ENCODE data around the gene F13A1. TPM values are rescaled to one million over a fixed set of nuclear protein-coding genes. Genes with fewer than 3 reads are reported as not detected.

F13A1 gene
- polyA plus RNA-seq (2013) = not detected in 2 replicates

DNA sequence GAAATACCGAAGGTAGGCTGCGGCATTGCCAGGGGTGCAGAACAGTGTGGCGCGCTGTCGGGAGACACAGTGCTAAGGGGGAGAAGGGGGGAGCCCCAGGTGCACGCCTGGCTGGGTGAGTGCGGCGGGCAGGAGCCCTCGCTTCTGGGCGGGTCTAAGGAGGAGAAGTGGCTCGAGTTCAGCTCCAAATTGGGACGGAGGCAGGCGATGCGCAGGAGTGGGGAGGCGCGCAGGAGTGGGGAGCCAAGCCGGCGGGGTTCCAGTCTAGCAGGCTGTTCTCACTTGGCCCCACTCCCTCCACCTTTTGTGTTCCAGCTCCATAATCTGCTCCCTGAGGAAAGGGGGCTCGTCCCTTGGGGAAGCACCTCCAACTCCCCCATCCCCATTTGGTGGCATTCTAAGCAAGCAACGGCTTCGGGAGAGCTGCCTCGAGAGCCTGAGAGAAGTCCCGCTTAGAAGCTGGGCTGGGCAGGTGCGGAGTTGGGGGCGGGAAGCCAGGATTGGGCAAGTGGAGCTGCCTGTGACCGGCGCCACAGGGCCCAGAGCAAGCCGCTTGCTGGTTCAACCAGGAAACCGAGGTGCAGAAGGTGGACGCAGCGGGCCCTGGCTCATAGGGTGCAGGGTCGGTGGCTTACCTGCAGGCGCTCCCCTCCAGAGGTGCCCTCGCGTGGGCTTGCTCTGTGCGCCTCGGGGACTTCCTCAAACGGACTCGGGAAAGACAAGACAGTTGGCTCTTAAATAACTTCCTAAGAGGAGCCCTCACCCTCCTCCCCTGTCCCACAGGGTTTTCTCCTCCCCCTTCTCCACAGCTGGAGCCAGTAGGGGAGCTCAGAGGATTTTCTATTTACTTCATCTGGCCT is at the start of gene F13A1:
Gene F13A1, minus strand, starts transcription at position 711 of the 860 bp plus-strand sequence. CDS start 1,998 bp downstream, outside the sequence.
- Histone ChIP-seq H3K27me3 (ENCODE audit: insufficient read depth, low read length) (peaks cover 19% of the 10 kb centered on the region), H3K9me3 (ENCODE audit: insufficient read depth, low read depth, low read length) (peaks cover 2% of the 10 kb centered on the region), H3K9ac (ENCODE audit: low read length) (no peak within 1 kb of the TSS), H3K18ac (ENCODE audit: low read length) (no peak within 1 kb of the TSS), H2AK5ac (ENCODE audit: low read length) (no peak within 1 kb of the TSS), H3K23ac (ENCODE audit: low read length) (no peak within 1 kb of the TSS), H2AFZ (ENCODE audit: insufficient read depth, low read length, poor library complexity) (no peak within 1 kb of the TSS), H3K36me3 (ENCODE audit: control insufficient read depth in 1 of 2, insufficient read depth in 2 of 2, low read length in 2 of 2) (no peaks in the 10 kb centered on the region), H4K91ac (ENCODE audit: low read depth, low read length) (no peak within 1 kb of the TSS), H3K79me1 (ENCODE audit: low read length) (no peaks in the 10 kb centered on the region), H4K12ac (ENCODE audit: low read depth, low read length) (no peak within 1 kb of the TSS), H3K4ac (ENCODE audit: low read depth, low read length) (no peak within 1 kb of the TSS), H3K27ac (ENCODE audit: low read depth, low read length) (no peak within 1 kb of the TSS), H3K79me2 (ENCODE audit: control insufficient read depth, insufficient read depth, low read length, poor library complexity) (no peaks in the 10 kb centered on the region), H3K4me2 (ENCODE audit: low read length) (peak within 1 kb of the TSS; percentile 34), H3K14ac (ENCODE audit: low read length) (no peak within 1 kb of the TSS), H2BK12ac (ENCODE audit: low read length) (no peak within 1 kb of the TSS), H4K8ac (ENCODE audit: low read depth, low read length) (no peak within 1 kb of the TSS), H2BK120ac (ENCODE audit: insufficient read depth, low read length, poor library complexity) (no peak within 1 kb of the TSS), H2BK5ac (ENCODE audit: low read depth, low read length, poor library complexity) (no peak within 1 kb of the TSS), H3K4me3 (ENCODE audit: low read depth, low read length) (no peak within 1 kb of the TSS), H3K4me1 (ENCODE audit: control insufficient read depth in 1 of 2, insufficient read depth in 2 of 2, low read length in 2 of 2) (peaks cover 0 to 3% of the 10 kb centered on the region in 2 experiments)
- no peak for DNase-seq
- WGBS (ENCODE audit: extremely low coverage, insufficient coverage, insufficient read length) = no CpG with 5 or more reads among the region's 39 CpGs

GRCh38 chr6:6368684-6369052 is 48.2 kb upstream of the F13A1 start:
- H3K4me2 ChIP-seq (ENCODE audit: low read length) = no peak overlapping the region
- no peak overlapping the region for H4K8ac ChIP-seq (ENCODE audit: low read depth, low read length)
- no peak overlapping the region for H3K14ac ChIP-seq (ENCODE audit: low read length)
- H3K27me3 ChIP-seq (ENCODE audit: insufficient read depth, low read length) = no peaks in the 10 kb centered on the region
- no CpG with 5 or more reads among the region's 1 CpG for WGBS (ENCODE audit: extremely low coverage, insufficient coverage, insufficient read length)
- no peak for DNase-seq
- no peak overlapping the region for H2BK12ac ChIP-seq (ENCODE audit: low read length)
- no peak overlapping the region for H4K91ac ChIP-seq (ENCODE audit: low read depth, low read length)
- H3K9ac ChIP-seq (ENCODE audit: low read length) = no peak overlapping the region
- H2BK120ac ChIP-seq (ENCODE audit: insufficient read depth, low read length, poor library complexity) = no peak overlapping the region
- H3K79me1 ChIP-seq (ENCODE audit: low read length) = no peaks in the 10 kb centered on the region
- H3K4me3 ChIP-seq (ENCODE audit: low read depth, low read length) = no peak overlapping the region
- H2BK5ac ChIP-seq (ENCODE audit: low read depth, low read length, poor library complexity) = no peak overlapping the region
- H3K18ac ChIP-seq (ENCODE audit: low read length) = no peak overlapping the region
- peaks cover 1% of the 10 kb centered on the region for H3K9me3 ChIP-seq (ENCODE audit: insufficient read depth, low read depth, low read length)
- H3K23ac ChIP-seq (ENCODE audit: low read length) = no peak overlapping the region
- H2AK5ac ChIP-seq (ENCODE audit: low read length) = no peak overlapping the region
- no peaks in the 10 kb centered on the region for H3K4me1 ChIP-seq (ENCODE audit: control insufficient read depth in 1 of 2, insufficient read depth in 2 of 2, low read length in 2 of 2)
- H4K12ac ChIP-seq (ENCODE audit: low read depth, low read length) = no peak overlapping the region
- H3K27ac ChIP-seq (ENCODE audit: low read depth, low read length) = no peak overlapping the region
- no peak overlapping the region for H3K4ac ChIP-seq (ENCODE audit: low read depth, low read length)
- H3K79me2 ChIP-seq (ENCODE audit: control insufficient read depth, insufficient read depth, low read length, poor library complexity) = no peaks in the 10 kb centered on the region
- no peak overlapping the region for H2AFZ ChIP-seq (ENCODE audit: insufficient read depth, low read length, poor library complexity)
- H3K36me3 ChIP-seq (ENCODE audit: control insufficient read depth in 1 of 2, insufficient read depth in 2 of 2, low read length in 2 of 2) = no peaks in the 10 kb centered on the region

DNA sequence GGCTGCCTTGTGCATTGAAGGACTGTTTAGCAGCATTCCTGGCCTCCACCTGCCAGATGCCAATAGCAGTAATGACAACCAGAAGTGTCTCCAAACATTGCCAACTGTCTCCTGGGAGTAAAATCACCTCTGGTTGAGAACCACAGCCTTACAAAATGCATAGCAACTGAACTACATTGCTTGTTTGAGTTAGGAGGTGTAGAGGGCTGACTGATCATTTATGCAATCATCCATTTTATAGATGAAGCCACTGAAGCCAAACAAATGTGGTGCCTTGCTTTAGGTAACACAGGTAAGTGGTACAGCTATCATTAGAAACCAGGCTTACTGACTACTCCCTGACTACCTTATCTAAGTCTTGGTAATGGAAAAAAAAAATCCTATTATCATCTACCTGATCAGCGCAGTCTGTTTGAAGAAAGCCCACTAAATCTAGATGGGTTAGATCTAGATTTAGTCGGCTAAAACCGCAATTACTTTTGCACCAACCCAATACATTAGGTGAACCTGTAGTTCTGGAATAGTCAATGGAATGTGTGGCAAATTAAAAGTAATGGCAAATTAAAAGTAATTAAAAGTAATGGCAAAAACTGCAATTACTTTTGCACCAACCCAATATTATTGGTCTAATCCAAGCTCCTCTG is 47.7 kb upstream of the F13A1 start:
- H4K8ac ChIP-seq (ENCODE audit: low read depth, low read length) = no peak overlapping the region
- H2AFZ ChIP-seq (ENCODE audit: insufficient read depth, low read length, poor library complexity) = no peak overlapping the region
- no peak overlapping the region for H3K9ac ChIP-seq (ENCODE audit: low read length)
- H4K12ac ChIP-seq (ENCODE audit: low read depth, low read length) = no peak overlapping the region
- no peak overlapping the region for H2BK12ac ChIP-seq (ENCODE audit: low read length)
- no peak overlapping the region for H3K4ac ChIP-seq (ENCODE audit: low read depth, low read length)
- peaks cover 3% of the 10 kb centered on the region for H3K9me3 ChIP-seq (ENCODE audit: insufficient read depth, low read depth, low read length)
- no peak overlapping the region for H2BK120ac ChIP-seq (ENCODE audit: insufficient read depth, low read length, poor library complexity)
- no peak overlapping the region for H3K18ac ChIP-seq (ENCODE audit: low read length)
- H3K79me1 ChIP-seq (ENCODE audit: low read length) = no peaks in the 10 kb centered on the region
- no peaks in the 10 kb centered on the region for H3K27me3 ChIP-seq (ENCODE audit: insufficient read depth, low read length)
- H3K4me2 ChIP-seq (ENCODE audit: low read length) = no peak overlapping the region
- no peaks in the 10 kb centered on the region for H3K36me3 ChIP-seq (ENCODE audit: control insufficient read depth in 1 of 2, insufficient read depth in 2 of 2, low read length in 2 of 2)
- no peak for DNase-seq
- H3K14ac ChIP-seq (ENCODE audit: low read length) = no peak overlapping the region
- H3K4me3 ChIP-seq (ENCODE audit: low read depth, low read length) = no peak overlapping the region
- H3K27ac ChIP-seq (ENCODE audit: low read depth, low read length) = no peak overlapping the region
- H3K23ac ChIP-seq (ENCODE audit: low read length) = no peak overlapping the region
- H2AK5ac ChIP-seq (ENCODE audit: low read length) = no peak overlapping the region
- no peaks in the 10 kb centered on the region for H3K4me1 ChIP-seq (ENCODE audit: control insufficient read depth in 1 of 2, insufficient read depth in 2 of 2, low read length in 2 of 2)
- no peak overlapping the region for H4K91ac ChIP-seq (ENCODE audit: low read depth, low read length)
- WGBS (ENCODE audit: extremely low coverage, insufficient coverage, insufficient read length) = no CpG with 5 or more reads among the region's 3 CpGs
- H2BK5ac ChIP-seq (ENCODE audit: low read depth, low read length, poor library complexity) = no peak overlapping the region
- H3K79me2 ChIP-seq (ENCODE audit: control insufficient read depth, insufficient read depth, low read length, poor library complexity) = no peaks in the 10 kb centered on the region

DNA sequence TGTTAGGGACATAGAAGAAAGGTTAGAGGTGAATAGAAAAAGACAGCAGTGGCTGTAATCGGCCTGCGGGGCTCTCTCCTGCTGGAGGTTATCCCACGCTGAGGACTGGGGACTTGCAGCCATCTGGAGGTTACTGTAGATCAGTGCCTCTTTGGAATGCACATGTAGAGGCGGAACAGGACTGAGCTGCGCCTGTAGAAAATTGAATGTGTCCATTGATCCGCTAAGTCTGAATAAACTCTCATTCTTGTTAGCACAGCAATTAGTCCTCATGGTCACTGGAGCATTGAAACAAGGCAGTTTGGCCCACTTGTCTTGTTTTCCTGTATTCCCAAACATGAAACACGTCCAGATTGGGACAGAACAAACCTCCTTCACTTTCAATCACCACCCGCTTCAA is 46.3 kb upstream of the F13A1 start:
- no peaks in the 10 kb centered on the region for H3K27me3 ChIP-seq (ENCODE audit: insufficient read depth, low read length)
- no peak overlapping the region for H4K12ac ChIP-seq (ENCODE audit: low read depth, low read length)
- H3K9me3 ChIP-seq (ENCODE audit: insufficient read depth, low read depth, low read length) = peaks cover 3% of the 10 kb centered on the region
- DNase-seq = no peak
- H3K27ac ChIP-seq (ENCODE audit: low read depth, low read length) = no peak overlapping the region
- H3K14ac ChIP-seq (ENCODE audit: low read length) = no peak overlapping the region
- no peak overlapping the region for H2BK5ac ChIP-seq (ENCODE audit: low read depth, low read length, poor library complexity)
- H3K18ac ChIP-seq (ENCODE audit: low read length) = no peak overlapping the region
- no peaks in the 10 kb centered on the region for H3K79me1 ChIP-seq (ENCODE audit: low read length)
- no peak overlapping the region for H3K9ac ChIP-seq (ENCODE audit: low read length)
- H4K91ac ChIP-seq (ENCODE audit: low read depth, low read length) = no peak overlapping the region
- no peak overlapping the region for H3K4me3 ChIP-seq (ENCODE audit: low read depth, low read length)
- no peak overlapping the region for H2BK12ac ChIP-seq (ENCODE audit: low read length)
- H3K23ac ChIP-seq (ENCODE audit: low read length) = no peak overlapping the region
- H2AK5ac ChIP-seq (ENCODE audit: low read length) = no peak overlapping the region
- WGBS (ENCODE audit: extremely low coverage, insufficient coverage, insufficient read length) = no CpG with 5 or more reads among the region's 8 CpGs
- H3K4me2 ChIP-seq (ENCODE audit: low read length) = no peak overlapping the region
- H3K4ac ChIP-seq (ENCODE audit: low read depth, low read length) = no peak overlapping the region
- H3K4me1 ChIP-seq (ENCODE audit: control insufficient read depth in 1 of 2, insufficient read depth in 2 of 2, low read length in 2 of 2) = no peaks in the 10 kb centered on the region
- H3K79me2 ChIP-seq (ENCODE audit: control insufficient read depth, insufficient read depth, low read length, poor library complexity) = no peaks in the 10 kb centered on the region
- no peaks in the 10 kb centered on the region for H3K36me3 ChIP-seq (ENCODE audit: control insufficient read depth in 1 of 2, insufficient read depth in 2 of 2, low read length in 2 of 2)
- no peak overlapping the region for H2BK120ac ChIP-seq (ENCODE audit: insufficient read depth, low read length, poor library complexity)
- no peak overlapping the region for H2AFZ ChIP-seq (ENCODE audit: insufficient read depth, low read length, poor library complexity)
- H4K8ac ChIP-seq (ENCODE audit: low read depth, low read length) = no peak overlapping the region

Data from trophoblast cell (in vitro differentiated cells and primary cell).